SU-DHL-6 (cell line): Measurements from ENCODE around the gene ZNF669.

Experiments used
- CTCF ChIP-seq: fragments of 200-600 bp; sonication (generic); IDR thresholded peaks from one replicate; pipeline ENCODE4 v1.5.1; 2017; ENCODE audit warnings: antibody characterized with exemption, mild to moderate bottlenecking, low read length, moderate library complexity; ENCODE audit not compliant: insufficient read depth, poor library complexity, severe bottlenecking
- EZH2phosphoT487 ChIP-seq: fragments of 200-600 bp; sonication (generic), shearing (Covaris generic); conservative IDR thresholded peaks from 2 replicates; pipeline ENCODE4 v1.6.1; 2018; ENCODE audit warnings: mild to moderate bottlenecking, antibody characterized with exemption, low read length, moderate library complexity, mixed read lengths

GRCh38 chr1:247060771-247061170, 43.4 kb downstream of the ZNF669 start:
- TF ChIP-seq CTCF = no peak
- no peak for TF ChIP-seq EZH2phosphoT487
